ENCODE results near the gene ARID1B.

The ARID1B gene

GRCh38 chr6:156779206-156780094 lies 2.3 kb downstream of the ARID1B start:
- intact Hi-C loops (cut with DNase I; ENCODE audit: low total_unique reads): loop anchor here (5.0 to 10.0 kb wide), 2 partner anchors 243 to 405 kb away; no protein-coding TSS in a partner anchor
- Histone ChIP-seq H3K9me3 (no peaks in the 10 kb centered on the region), H3K27me3 (no peaks in the 10 kb centered on the region), H3K27ac (peak overlapping the region; percentile 96 to 98), H3K36me3 (no peaks in the 10 kb centered on the region), H3K4me1 (peaks cover 5 to 52% (median 28%) of the 10 kb centered on the region in 4 donors), H3K4me3 (peak overlapping the region; percentile 86 to 96)
- peak; percentile 8 to 37 for TF ChIP-seq CTCF (IDR thresholded peaks at IDR 0.05)
- peak; percentile 40 to 82 for DNase-seq

GRCh38 chr6:156780102-156780641 lies 3.0 kb downstream of the ARID1B start:
- intact Hi-C loops (cut with DNase I; ENCODE audit: low total_unique reads): no loop called here
- peak in 1 of 2 donors; percentile 64 for DNase-seq
- Histone ChIP-seq H3K27ac (peak overlapping the region; percentile 96 to 98), H3K4me3 (peak overlapping the region; percentile 86 to 96), H3K27me3 (no peaks in the 10 kb centered on the region), H3K36me3 (no peaks in the 10 kb centered on the region), H3K4me1 (peaks cover 5 to 52% (median 27%) of the 10 kb centered on the region in 4 donors), H3K9me3 (no peaks in the 10 kb centered on the region)
- no peak for TF ChIP-seq CTCF (IDR thresholded peaks at IDR 0.05)

DNA sequence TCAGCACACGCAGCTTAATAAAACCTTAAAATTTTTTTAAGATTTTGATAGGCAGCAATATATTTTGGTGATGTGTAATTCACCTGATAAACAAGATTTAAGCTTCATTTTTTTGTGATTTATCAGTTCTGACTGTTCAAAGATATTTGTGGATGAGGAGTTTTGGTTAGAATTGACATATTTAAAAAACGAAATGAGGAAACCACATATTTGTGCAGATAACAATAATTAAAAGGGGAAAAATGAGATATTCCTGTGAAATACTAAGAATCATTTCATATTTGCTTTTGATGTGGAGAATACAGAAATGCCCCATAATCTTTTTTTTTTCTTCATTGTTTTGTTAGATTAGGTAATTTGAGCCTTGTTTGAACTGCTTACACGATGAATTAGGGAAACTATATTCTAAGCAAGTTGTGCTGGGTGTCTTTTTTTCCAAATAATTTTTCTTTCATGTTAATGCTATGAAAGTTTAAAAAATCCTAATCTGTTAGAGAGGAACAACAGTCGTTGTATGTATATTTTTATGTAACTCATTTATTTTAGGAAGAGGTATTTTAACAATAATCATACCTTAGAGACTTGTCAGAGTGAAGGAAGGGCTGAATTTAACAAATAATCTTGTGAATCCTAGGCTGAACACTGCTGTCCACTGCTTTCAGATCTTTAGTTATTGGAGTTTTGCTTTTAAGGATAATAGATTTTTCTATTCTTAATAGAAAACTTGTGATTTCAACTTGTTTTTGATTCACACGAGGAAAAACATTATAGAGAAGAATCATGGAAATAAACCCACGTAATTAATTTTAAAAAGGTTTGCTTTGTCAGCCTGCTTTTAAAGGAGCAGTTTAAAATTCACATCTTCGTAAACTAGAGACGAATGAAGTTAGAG lies 4.0 kb downstream of the ARID1B start:
- H3K4me1 ChIP-seq: peaks cover 0 to 52% (median 21%) of the 10 kb centered on the region in 4 donors

DNA sequence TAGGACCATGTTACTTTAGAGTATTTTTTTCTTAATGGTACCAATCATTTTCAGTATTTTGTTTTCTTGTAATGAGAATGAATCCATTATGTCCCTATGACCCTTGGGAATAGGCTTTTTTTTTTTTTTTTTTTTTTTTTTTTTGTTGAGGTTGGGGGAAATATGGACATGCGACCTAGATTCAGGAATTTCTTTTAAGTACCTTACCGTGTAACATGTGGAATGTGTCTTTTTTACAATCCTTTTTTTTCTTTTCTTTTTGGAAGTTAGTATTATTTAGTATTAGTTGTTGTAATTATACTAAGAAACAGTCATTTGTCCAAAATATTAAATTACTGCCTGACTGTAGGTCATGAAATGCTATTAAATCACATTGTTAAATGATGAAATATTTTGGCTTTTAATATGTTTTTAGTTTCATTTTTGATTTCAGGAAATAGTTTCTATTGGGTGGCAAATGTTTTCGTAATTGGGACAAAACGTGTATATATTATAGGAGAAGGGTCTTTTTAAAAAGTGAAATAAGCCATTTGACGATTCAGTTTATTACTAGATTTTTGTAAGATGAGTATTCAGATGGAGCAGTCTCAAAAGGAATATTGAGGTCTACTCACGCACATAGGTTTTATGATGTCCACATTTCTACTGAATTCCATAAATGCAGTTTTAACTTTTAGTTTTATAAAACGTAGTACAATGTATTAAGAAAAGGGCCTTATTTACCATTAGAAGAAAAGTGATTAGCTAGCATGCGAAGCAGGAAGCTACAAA lies 4.9 kb downstream of the ARID1B start:
- peak overlapping the region; percentile 86 to 96 for H3K4me3 ChIP-seq
- intact Hi-C loops (cut with DNase I; ENCODE audit: low total_unique reads): no loop called here
- H3K27me3 ChIP-seq: no peaks in the 10 kb centered on the region
- H3K9me3 ChIP-seq: no peaks in the 10 kb centered on the region
- TF ChIP-seq CTCF (IDR thresholded peaks at IDR 0.05): no peak
- DNase-seq: no peak
- H3K36me3 ChIP-seq: no peaks in the 10 kb centered on the region
- peaks cover 0 to 57% (median 27%) of the 10 kb centered on the region in 4 donors for H3K4me1 ChIP-seq
- H3K27ac ChIP-seq: peak overlapping the region; percentile 96 to 98

More for the DNA sequence above, 4.0 kb downstream of the ARID1B start:
- intact Hi-C loops (cut with DNase I; ENCODE audit: low total_unique reads): no loop called here
- no peak for TF ChIP-seq CTCF (IDR thresholded peaks at IDR 0.05)
- H3K9me3 ChIP-seq: no peaks in the 10 kb centered on the region
- H3K27ac ChIP-seq: peak overlapping the region; percentile 96 to 98
- H3K36me3 ChIP-seq: no peaks in the 10 kb centered on the region
- H3K27me3 ChIP-seq: no peaks in the 10 kb centered on the region
- peak overlapping the region; percentile 86 to 96 for H3K4me3 ChIP-seq
- DNase-seq: no peak
